LNCAP (cell line): ENCODE results near the gene ICA1.

ENCODE experiments used
- CTCF ChIP-seq: fragments of 450-650 bp; IDR thresholded peaks from 2 replicates; pipeline ENCODE4 v1.5.1; 2017; ENCODE audit warnings: mild to moderate bottlenecking

The ICA1 gene

GRCh38 chr7:8200717-8201116, 61.2 kb downstream of the ICA1 start:
- no peak for TF ChIP-seq CTCF

- no peak for TF ChIP-seq CTCF
Measured at GRCh38 chr7:8200316-8200715, 61.7 kb downstream of the ICA1 start.

GRCh38 chr7:8197994-8198698, 63.8 kb downstream of the ICA1 start:
- no peak for TF ChIP-seq CTCF

- TF ChIP-seq CTCF = no peak
Measured at GRCh38 chr7:8192897-8193296, 69.1 kb downstream of the ICA1 start.

GRCh38 chr7:8190119-8190895, 71.7 kb downstream of the ICA1 start:
- peak; percentile 76 for TF ChIP-seq CTCF

- TF ChIP-seq CTCF = no peak
Measured at GRCh38 chr7:8189625-8190024, 72.3 kb downstream of the ICA1 start.

GRCh38 chr7:8185926-8186683, 75.9 kb downstream of the ICA1 start:
- no peak for TF ChIP-seq CTCF
